ENCODE results near the gene NRARP.

- no peak for TF ChIP-seq SP1 (IDR thresholded peaks at IDR 0.05)
- no peak for TF ChIP-seq LEF1 (IDR thresholded peaks at IDR 0.05; ENCODE audit: borderline replicate concordance)
- no peak for TF ChIP-seq HDGF (IDR thresholded peaks at IDR 0.05; ENCODE audit: borderline replicate concordance)
- TF ChIP-seq NFRKB (IDR thresholded peaks at IDR 0.05) = no peak
Observed at GRCh38 chr9:137266162-137266527, 35.9 kb downstream of the NRARP start.
